Activated CD4-positive, CD25-positive, alpha-beta regulatory T cell treated with anti-CD3 and anti-CD28 coated beads, Interleukin-2, amount 50 U/mL, for 24 hours (primary cell): ENCODE measurements around the gene XIAP.
A peak's percentile ranks its signal among the peaks of the same experiment; 100 is the strongest.

Experiments used
- ATAC-seq, 2 donors: fragments of 150-1000 bp; cut with Tn5 transposase; one replicate each; pipeline ENCODE4 v1.10.0; 2021; ENCODE audit warnings: mild to moderate bottlenecking in 1 of 2, moderate library complexity in 1 of 2

XIAP gene

GRCh38 chrX:123961268-123962005 lies 101.6 kb downstream of the XIAP start, which contains the start of gene STAG2:
Gene STAG2, plus strand, starts transcription at chrX:123961706. Its CDS starts 60,922 bp downstream, at chrX:124022628.
- ATAC-seq = peak in 1 of 2 donors; percentile 9

- no peak for ATAC-seq
Observed at GRCh38 chrX:123962006-123962467, 102.2 kb downstream of the XIAP start.

GRCh38 chrX:123962794-123963373 lies 103.0 kb downstream of the XIAP start:
- ATAC-seq = peak; percentile 59 to 61
